ENCODE data around the gene IGFALS.

Gene IGFALS

GRCh38 chr16:1768767-1769401 lies 24.6 kb downstream of the IGFALS start:
- no peak for ATAC-seq
- TF ChIP-seq PATZ1 (CRISPR knock-in tag; IDR thresholded peaks at IDR 0.05; ENCODE audit: borderline replicate concordance) (no peak), ARNTL (CRISPR knock-in tag; IDR thresholded peaks at IDR 0.05; ENCODE audit: borderline replicate concordance, low read depth) (no peak), ISL1 (CRISPR knock-in tag; IDR thresholded peaks at IDR 0.05) (no peak), ZFP3 (CRISPR knock-in tag; IDR thresholded peaks at IDR 0.05) (no peak), GLIS3 (CRISPR knock-in tag; IDR thresholded peaks at IDR 0.05) (no peak), CSRNP3 (CRISPR knock-in tag; IDR thresholded peaks at IDR 0.05) (no peak), TSHZ2 (CRISPR knock-in tag; IDR thresholded peaks at IDR 0.05) (no peak), PPARA (CRISPR knock-in tag; IDR thresholded peaks at IDR 0.05; ENCODE audit: borderline replicate concordance) (no peak), CSDC2 (CRISPR knock-in tag; IDR thresholded peaks at IDR 0.05) (no peak), BACH2 (CRISPR knock-in tag; IDR thresholded peaks at IDR 0.05; ENCODE audit: borderline replicate concordance) (no peak), ZNF70 (CRISPR knock-in tag; IDR thresholded peaks at IDR 0.05) (no peak)
- TF ChIP-seq, protein P1, sequence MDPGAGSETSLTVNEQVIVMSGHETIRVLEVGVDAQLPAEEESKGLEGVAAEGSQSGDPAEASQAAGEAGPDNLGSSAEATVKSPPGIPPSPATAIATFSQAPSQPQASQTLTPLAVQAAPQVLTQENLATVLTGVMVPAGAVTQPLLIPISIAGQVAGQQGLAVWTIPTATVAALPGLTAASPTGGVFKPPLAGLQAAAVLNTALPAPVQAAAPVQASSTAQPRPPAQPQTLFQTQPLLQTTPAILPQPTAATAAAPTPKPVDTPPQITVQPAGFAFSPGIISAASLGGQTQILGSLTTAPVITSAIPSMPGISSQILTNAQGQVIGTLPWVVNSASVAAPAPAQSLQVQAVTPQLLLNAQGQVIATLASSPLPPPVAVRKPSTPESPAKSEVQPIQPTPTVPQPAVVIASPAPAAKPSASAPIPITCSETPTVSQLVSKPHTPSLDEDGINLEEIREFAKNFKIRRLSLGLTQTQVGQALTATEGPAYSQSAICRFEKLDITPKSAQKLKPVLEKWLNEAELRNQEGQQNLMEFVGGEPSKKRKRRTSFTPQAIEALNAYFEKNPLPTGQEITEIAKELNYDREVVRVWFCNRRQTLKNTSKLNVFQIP (CRISPR knock-in tag; IDR thresholded peaks at IDR 0.05; ENCODE audit: borderline replicate concordance, low read depth): no peak

GRCh38 chr16:1768061-1768766 lies 25.3 kb downstream of the IGFALS start:
- no peak for ATAC-seq
- TF ChIP-seq ARNTL (CRISPR knock-in tag; IDR thresholded peaks at IDR 0.05; ENCODE audit: borderline replicate concordance, low read depth): no peak
- no peak for TF ChIP-seq OSR1 (CRISPR knock-in tag; IDR thresholded peaks at IDR 0.05)

DNA sequence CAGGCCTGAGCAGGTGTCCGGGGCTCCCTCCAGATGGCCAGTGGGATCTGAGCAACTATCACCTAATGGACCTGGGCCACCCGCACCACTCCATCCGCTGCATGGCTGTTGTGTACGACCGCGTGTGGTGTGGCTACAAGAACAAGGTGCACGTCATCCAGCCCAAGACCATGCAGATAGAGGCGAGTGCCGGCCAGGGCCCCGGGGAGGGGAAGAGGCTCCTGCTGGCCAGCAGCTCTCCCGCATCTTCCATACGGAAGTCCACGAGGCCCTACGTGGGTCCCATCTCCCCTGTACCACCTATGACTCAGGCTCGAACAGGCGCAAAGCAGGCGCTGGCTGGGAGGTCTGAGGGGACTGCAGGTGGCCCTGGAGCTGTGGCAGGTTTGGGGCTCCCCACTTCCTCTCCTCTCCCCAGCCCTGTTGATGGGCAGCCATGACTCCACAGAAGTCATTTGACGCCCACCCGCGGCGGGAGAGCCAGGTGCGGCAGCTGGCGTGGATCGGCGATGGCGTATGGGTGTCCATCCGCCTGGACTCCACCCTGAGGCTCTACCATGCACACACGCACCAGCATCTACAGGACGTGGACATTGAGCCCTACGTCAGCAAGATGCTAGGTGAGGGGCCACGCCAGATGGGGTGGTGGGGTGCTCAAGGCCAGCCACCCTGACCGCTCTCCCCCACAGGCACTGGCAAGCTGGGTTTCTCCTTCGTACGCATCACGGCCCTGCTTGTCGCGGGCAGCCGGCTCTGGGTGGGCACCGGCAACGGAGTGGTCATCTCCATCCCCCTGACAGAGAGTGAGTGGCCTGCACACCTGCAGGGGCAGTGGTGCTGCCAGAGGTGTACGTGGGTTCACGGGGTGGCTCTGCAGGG lies 26.1 kb downstream of the IGFALS start:
- no peak for ATAC-seq
- TF ChIP-seq GLIS3 (CRISPR knock-in tag; IDR thresholded peaks at IDR 0.05): no peak
- TF ChIP-seq ZNF70 (CRISPR knock-in tag; IDR thresholded peaks at IDR 0.05): no peak
- TF ChIP-seq, protein P1 (CRISPR knock-in tag; IDR thresholded peaks at IDR 0.05; ENCODE audit: borderline replicate concordance, low read depth): no peak
- no peak for TF ChIP-seq TCF4 (CRISPR knock-in tag; IDR thresholded peaks at IDR 0.05; ENCODE audit: borderline replicate concordance)
- no peak for TF ChIP-seq ARNTL (CRISPR knock-in tag; IDR thresholded peaks at IDR 0.05; ENCODE audit: borderline replicate concordance, low read depth)
- no peak for TF ChIP-seq BACH2 (CRISPR knock-in tag; IDR thresholded peaks at IDR 0.05; ENCODE audit: borderline replicate concordance)
- no peak for TF ChIP-seq PATZ1 (CRISPR knock-in tag; IDR thresholded peaks at IDR 0.05; ENCODE audit: borderline replicate concordance)
- no peak for TF ChIP-seq CSDC2 (CRISPR knock-in tag; IDR thresholded peaks at IDR 0.05)
- no peak for TF ChIP-seq ZC3H10 (CRISPR knock-in tag; IDR thresholded peaks at IDR 0.05)
- TF ChIP-seq ZNF565 (CRISPR knock-in tag; conservative IDR thresholded peaks at IDR 0.05; ENCODE audit: low read depth): no peak
- TF ChIP-seq, protein P2, sequence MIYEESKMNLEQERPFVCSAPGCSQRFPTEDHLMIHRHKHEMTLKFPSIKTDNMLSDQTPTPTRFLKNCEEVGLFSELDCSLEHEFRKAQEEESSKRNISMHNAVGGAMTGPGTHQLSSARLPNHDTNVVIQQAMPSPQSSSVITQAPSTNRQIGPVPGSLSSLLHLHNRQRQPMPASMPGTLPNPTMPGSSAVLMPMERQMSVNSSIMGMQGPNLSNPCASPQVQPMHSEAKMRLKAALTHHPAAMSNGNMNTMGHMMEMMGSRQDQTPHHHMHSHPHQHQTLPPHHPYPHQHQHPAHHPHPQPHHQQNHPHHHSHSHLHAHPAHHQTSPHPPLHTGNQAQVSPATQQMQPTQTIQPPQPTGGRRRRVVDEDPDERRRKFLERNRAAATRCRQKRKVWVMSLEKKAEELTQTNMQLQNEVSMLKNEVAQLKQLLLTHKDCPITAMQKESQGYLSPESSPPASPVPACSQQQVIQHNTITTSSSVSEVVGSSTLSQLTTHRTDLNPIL (CRISPR knock-in tag; IDR thresholded peaks at IDR 0.05; ENCODE audit: low read depth): no peak
- no peak for TF ChIP-seq ZFP3 (CRISPR knock-in tag; IDR thresholded peaks at IDR 0.05)
- no peak for TF ChIP-seq CSRNP3 (CRISPR knock-in tag; IDR thresholded peaks at IDR 0.05)
- TF ChIP-seq SNAI2 (CRISPR knock-in tag; IDR thresholded peaks at IDR 0.05): no peak
- no peak for TF ChIP-seq ISL1 (CRISPR knock-in tag; IDR thresholded peaks at IDR 0.05)
